Trophoblast cell (in vitro differentiated cells and primary cell): ENCODE data around the gene MACROH2A1.

Experiments used
- DNase-seq, 2 donors: peaks; one replicate each; pipeline ENCODE4 v3.0.0-alpha.2; 2016
- H2AFZ ChIP-seq: 2 replicates; pipeline ENCODE4 v1.6.1; 2013; ENCODE audit warnings: low read length, moderate library complexity, mild to moderate bottlenecking; ENCODE audit not compliant: insufficient read depth, poor library complexity
- H2AK5ac ChIP-seq: 2 replicates; pipeline ENCODE4 v1.6.1; 2013; ENCODE audit warnings: mild to moderate bottlenecking, low read length
- H2BK120ac ChIP-seq: 2 replicates; pipeline ENCODE4 v1.6.1; 2013; ENCODE audit warnings: low read length, mild to moderate bottlenecking, moderate library complexity; ENCODE audit not compliant: insufficient read depth, poor library complexity
- H2BK12ac ChIP-seq: 2 replicates; pipeline ENCODE4 v1.6.1; 2013; ENCODE audit warnings: mild to moderate bottlenecking, low read length, moderate library complexity
- H2BK5ac ChIP-seq: 2 replicates; pipeline ENCODE4 v1.6.1; 2013; ENCODE audit warnings: low read length, low read depth, moderate library complexity, mild to moderate bottlenecking; ENCODE audit not compliant: poor library complexity
- H3K14ac ChIP-seq: 2 replicates; pipeline ENCODE4 v1.6.1; 2013; ENCODE audit warnings: mild to moderate bottlenecking, low read length
- H3K18ac ChIP-seq: 2 replicates; pipeline ENCODE4 v1.6.1; 2013; ENCODE audit warnings: mild to moderate bottlenecking, low read length
- H3K23ac ChIP-seq: 2 replicates; pipeline ENCODE4 v1.6.1; 2013; ENCODE audit warnings: low read length
- H3K27ac ChIP-seq: 2 replicates; pipeline ENCODE4 v1.5.1; 2013; ENCODE audit warnings: low read depth, mild to moderate bottlenecking, inconsistent platforms, low read length, moderate library complexity
- H3K27me3 ChIP-seq: 2 replicates; pipeline ENCODE4 v1.6.1; 2013; ENCODE audit warnings: inconsistent platforms, mild to moderate bottlenecking, low read length, moderate library complexity; ENCODE audit not compliant: insufficient read depth
- H3K36me3 ChIP-seq, 2 experiments: 1 replicate in 1 of 2; 2 replicates in 1 of 2; pipeline ENCODE4 v1.6.1; 2013; ENCODE audit warnings: low read length in 2 of 2, mild to moderate bottlenecking in 2 of 2, moderate library complexity in 1 of 2; ENCODE audit not compliant: insufficient read depth in 2 of 2, control insufficient read depth in 1 of 2
- H3K4ac ChIP-seq: 2 replicates; pipeline ENCODE4 v1.6.1; 2013; ENCODE audit warnings: low read depth, mild to moderate bottlenecking, low read length, moderate library complexity
- H3K4me1 ChIP-seq, 2 experiments: 1 replicate in 1 of 2; 2 replicates in 1 of 2; pipeline ENCODE4 v1.6.1; 2013; ENCODE audit warnings: low read length in 2 of 2, mild to moderate bottlenecking in 2 of 2, moderate library complexity in 1 of 2; ENCODE audit not compliant: insufficient read depth in 2 of 2, control insufficient read depth in 1 of 2
- H3K4me2 ChIP-seq: 2 replicates; pipeline ENCODE4 v1.6.1; 2013; ENCODE audit warnings: inconsistent platforms, mild to moderate bottlenecking, low read length, moderate library complexity
- H3K4me3 ChIP-seq: 2 replicates; pipeline ENCODE4 v1.5.1; 2013; ENCODE audit warnings: mild to moderate bottlenecking, low read depth, low read length, inconsistent platforms
- H3K79me1 ChIP-seq: one replicate; pipeline ENCODE4 v1.6.1; 2013; ENCODE audit warnings: low read length
- H3K79me2 ChIP-seq: 2 replicates; pipeline ENCODE4 v1.6.1; 2013; ENCODE audit warnings: low read length, mild to moderate bottlenecking; ENCODE audit not compliant: control insufficient read depth, insufficient read depth, poor library complexity
- H3K9ac ChIP-seq: 2 replicates; pipeline ENCODE4 v1.6.1; 2013; ENCODE audit warnings: mild to moderate bottlenecking, low read length
- H3K9me3 ChIP-seq: 2 replicates; pipeline ENCODE4 v1.6.1; 2013; ENCODE audit warnings: low read depth, mild to moderate bottlenecking, control low read depth, inconsistent platforms, low read length; ENCODE audit not compliant: insufficient read depth
- H4K12ac ChIP-seq: 2 replicates; pipeline ENCODE4 v1.6.1; 2013; ENCODE audit warnings: low read depth, mild to moderate bottlenecking, low read length, moderate library complexity
- H4K8ac ChIP-seq: 2 replicates; pipeline ENCODE4 v1.6.1; 2013; ENCODE audit warnings: low read depth, mild to moderate bottlenecking, low read length, moderate library complexity
- H4K91ac ChIP-seq: one replicate; pipeline ENCODE4 v1.6.1; 2013; ENCODE audit warnings: low read depth, mild to moderate bottlenecking, low read length, moderate library complexity
- WGBS: extraction: QIAGEN DNeasy Blood & Tissue Kit; methylation state at CpG from one replicate; pipeline ENCODE4 v1.1.7; 2013; ENCODE audit warnings: missing lambda C conversion rate; ENCODE audit not compliant: insufficient read length, insufficient coverage; ENCODE audit errors: extremely low coverage; 5-methylcytosine and 5-hydroxymethylcytosine counted together

The MACROH2A1 gene

DNA sequence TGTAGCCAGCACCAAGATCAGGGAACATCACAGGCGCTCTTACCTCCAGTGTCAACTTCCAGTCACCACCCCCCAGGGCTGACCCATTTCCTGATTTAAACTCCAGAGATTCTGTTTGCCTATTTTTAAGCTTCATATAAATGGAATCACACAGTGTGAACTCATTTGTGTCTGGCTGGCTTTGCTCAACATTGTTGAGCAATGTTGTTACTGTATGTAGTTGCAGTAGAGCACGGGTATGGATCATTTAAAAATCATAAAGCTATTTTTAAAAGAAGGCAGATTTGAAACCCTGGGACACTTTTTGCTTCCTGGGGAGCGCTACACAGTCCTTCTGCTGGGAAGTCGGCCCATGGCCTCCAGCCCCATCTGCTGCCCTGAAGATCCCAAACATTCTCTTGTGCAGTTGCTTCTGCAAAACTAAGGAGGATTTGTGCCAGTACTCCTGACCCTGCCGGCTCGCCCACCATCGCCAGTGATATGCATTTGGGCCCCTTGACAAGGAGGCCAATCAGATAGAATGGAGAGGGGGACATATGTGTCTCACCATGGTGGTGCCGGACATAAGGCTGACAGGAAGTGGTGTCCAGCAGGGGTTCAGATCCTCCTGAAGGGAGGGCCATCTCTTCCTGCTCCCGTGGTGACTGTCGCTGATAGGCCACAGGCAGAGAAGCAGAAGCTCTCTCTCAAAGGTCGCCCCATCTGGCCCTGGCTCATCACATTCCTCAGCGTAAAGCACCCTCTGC, 34.8 kb upstream of the MACROH2A1 start:
- Histone ChIP-seq H4K12ac (no peak overlapping the region), H3K27me3 (no peaks in the 10 kb centered on the region), H2BK120ac (no peak overlapping the region), H2AK5ac (no peak overlapping the region), H3K9me3 (peaks cover under 1% of the 10 kb centered on the region), H3K27ac (no peak overlapping the region), H3K18ac (no peak overlapping the region), H3K4me2 (no peak overlapping the region), H3K79me2 (no peaks in the 10 kb centered on the region), H3K79me1 (peaks cover 2% of the 10 kb centered on the region), H4K8ac (no peak overlapping the region), H3K4me3 (no peak overlapping the region), H2BK5ac (no peak overlapping the region), H3K4me1 (peaks cover 28 to 40% of the 10 kb centered on the region in 2 experiments), H3K4ac (no peak overlapping the region), H3K14ac (no peak overlapping the region), H3K36me3 (no peaks in the 10 kb centered on the region), H2AFZ (no peak overlapping the region), H3K9ac (no peak overlapping the region), H2BK12ac (no peak overlapping the region), H3K23ac (no peak overlapping the region), H4K91ac (no peak overlapping the region)
- no CpG with 5 or more reads among the region's 12 CpGs for WGBS
- DNase-seq, result peak in 1 of 2 donors; percentile 12

DNA sequence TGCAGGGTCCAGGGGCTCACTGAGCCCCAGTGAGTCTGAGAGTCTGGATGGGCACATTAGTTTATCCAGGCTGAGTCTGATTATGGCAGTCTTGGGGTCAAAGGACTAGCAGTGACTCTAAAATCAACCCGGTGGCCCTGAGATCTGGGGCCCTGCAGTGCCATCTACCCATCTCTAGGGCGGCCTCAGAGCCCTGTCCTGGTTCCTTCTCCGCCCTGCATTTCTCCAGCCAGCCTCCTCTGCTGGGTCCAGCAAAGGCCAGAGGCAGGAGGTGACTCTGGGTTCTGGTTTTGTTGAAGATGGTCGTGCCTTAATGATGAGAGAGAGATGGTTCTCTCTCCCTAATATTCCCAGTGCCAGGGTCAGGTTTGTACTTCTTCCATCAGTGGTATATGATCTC, 33.1 kb upstream of the MACROH2A1 start:
- H3K9ac ChIP-seq, result no peak overlapping the region
- H3K27ac ChIP-seq, result no peak overlapping the region
- no peak overlapping the region for H4K12ac ChIP-seq
- no peak overlapping the region for H3K4ac ChIP-seq
- no peak overlapping the region for H3K4me3 ChIP-seq
- H2BK12ac ChIP-seq, result no peak overlapping the region
- H3K79me2 ChIP-seq, result no peaks in the 10 kb centered on the region
- no peak overlapping the region for H2AFZ ChIP-seq
- no peak overlapping the region for H2BK5ac ChIP-seq
- no peaks in the 10 kb centered on the region for H3K36me3 ChIP-seq
- H2BK120ac ChIP-seq, result no peak overlapping the region
- H3K4me1 ChIP-seq, result peaks cover 16 to 28% of the 10 kb centered on the region in 2 experiments
- H3K23ac ChIP-seq, result no peak overlapping the region
- H4K91ac ChIP-seq, result no peak overlapping the region
- no CpG with 5 or more reads among the region's 4 CpGs for WGBS
- DNase-seq, result no peak
- no peak overlapping the region for H2AK5ac ChIP-seq
- peaks cover 3% of the 10 kb centered on the region for H3K9me3 ChIP-seq
- H3K14ac ChIP-seq, result no peak overlapping the region
- H3K27me3 ChIP-seq, result no peaks in the 10 kb centered on the region
- H3K79me1 ChIP-seq, result peaks cover 2% of the 10 kb centered on the region
- no peak overlapping the region for H3K4me2 ChIP-seq
- H3K18ac ChIP-seq, result no peak overlapping the region
- H4K8ac ChIP-seq, result no peak overlapping the region

DNA sequence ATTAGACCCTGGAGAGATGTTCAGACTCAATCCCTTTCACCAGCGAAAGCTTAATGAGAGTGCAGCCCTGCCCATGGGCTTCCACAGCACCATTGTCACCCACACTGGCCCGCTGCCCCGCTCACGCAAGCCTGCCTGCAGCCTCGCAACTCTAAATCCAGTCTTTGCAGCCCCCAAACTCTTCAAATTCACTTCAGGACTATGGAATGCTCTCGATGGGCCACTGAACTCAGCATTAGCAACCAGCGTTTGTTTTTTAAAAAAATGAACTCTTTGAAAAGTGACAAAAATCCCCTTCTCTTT, 31.1 kb upstream of the MACROH2A1 start:
- Histone ChIP-seq H3K4me3 (no peak overlapping the region), H2BK12ac (no peak overlapping the region), H3K4me1 (peaks cover 11 to 17% of the 10 kb centered on the region in 2 experiments), H3K79me2 (no peaks in the 10 kb centered on the region), H2AK5ac (no peak overlapping the region), H3K14ac (no peak overlapping the region), H4K91ac (no peak overlapping the region), H3K4me2 (no peak overlapping the region), H3K79me1 (no peaks in the 10 kb centered on the region), H3K9me3 (peaks cover 3% of the 10 kb centered on the region), H3K27me3 (no peaks in the 10 kb centered on the region), H3K18ac (no peak overlapping the region), H4K12ac (no peak overlapping the region), H2BK5ac (no peak overlapping the region), H3K9ac (no peak overlapping the region), H2BK120ac (no peak overlapping the region), H2AFZ (no peak overlapping the region), H4K8ac (no peak overlapping the region), H3K36me3 (no peaks in the 10 kb centered on the region), H3K23ac (no peak overlapping the region), H3K27ac (no peak overlapping the region), H3K4ac (no peak overlapping the region)
- DNase-seq, result no peak
- no CpG with 5 or more reads among the region's 7 CpGs for WGBS

- Histone ChIP-seq H2BK120ac (no peak overlapping the region), H3K18ac (no peak overlapping the region), H3K9me3 (peaks cover 3% of the 10 kb centered on the region), H3K4ac (no peak overlapping the region), H3K4me2 (no peak overlapping the region), H3K4me1 (peaks cover 6 to 11% of the 10 kb centered on the region in 2 experiments), H2BK12ac (no peak overlapping the region), H3K9ac (no peak overlapping the region), H3K27me3 (no peaks in the 10 kb centered on the region), H4K12ac (no peak overlapping the region), H2AK5ac (no peak overlapping the region), H3K14ac (no peak overlapping the region), H2AFZ (no peak overlapping the region), H3K27ac (no peak overlapping the region), H3K4me3 (no peak overlapping the region), H3K79me2 (no peaks in the 10 kb centered on the region), H3K23ac (no peak overlapping the region), H3K79me1 (no peaks in the 10 kb centered on the region), H3K36me3 (no peaks in the 10 kb centered on the region), H4K91ac (no peak overlapping the region), H4K8ac (no peak overlapping the region), H2BK5ac (no peak overlapping the region)
- WGBS, result no CpG with 5 or more reads among the region's 12 CpGs
- DNase-seq, result no peak
Observed at GRCh38 chr5:135429301-135430134, 30.5 kb upstream of the MACROH2A1 start.
